ENCODE results near the gene MAP4K3.
"Not testable (repeated sequence)": the region's sequence is repeated elsewhere in the genome, so short reads cannot be mapped to it uniquely, and the experiment has no call there.

MAP4K3 gene

DNA sequence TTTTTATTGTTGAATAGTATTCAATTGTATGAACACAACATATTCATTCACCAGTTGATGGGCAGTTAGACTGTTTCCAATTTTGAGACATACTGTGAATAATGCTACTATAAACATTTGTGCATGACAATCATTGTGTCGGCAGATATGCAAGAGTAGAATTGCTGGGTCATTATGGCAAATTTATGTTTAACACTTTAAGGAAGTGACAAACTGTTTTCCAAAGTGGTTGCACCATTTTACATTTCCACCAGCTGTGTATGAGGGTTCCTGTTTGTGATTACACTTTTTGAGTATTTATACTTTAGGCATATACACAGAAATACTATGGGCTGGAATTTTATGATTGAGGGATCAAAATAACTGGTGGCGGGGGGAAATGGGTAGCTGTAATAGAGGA lies 61.2 kb downstream of the MAP4K3 start:
- no peak for DNase-seq (ENCODE audit: low read depth in 1 of 2, low spot score in 1 of 2)

DNA sequence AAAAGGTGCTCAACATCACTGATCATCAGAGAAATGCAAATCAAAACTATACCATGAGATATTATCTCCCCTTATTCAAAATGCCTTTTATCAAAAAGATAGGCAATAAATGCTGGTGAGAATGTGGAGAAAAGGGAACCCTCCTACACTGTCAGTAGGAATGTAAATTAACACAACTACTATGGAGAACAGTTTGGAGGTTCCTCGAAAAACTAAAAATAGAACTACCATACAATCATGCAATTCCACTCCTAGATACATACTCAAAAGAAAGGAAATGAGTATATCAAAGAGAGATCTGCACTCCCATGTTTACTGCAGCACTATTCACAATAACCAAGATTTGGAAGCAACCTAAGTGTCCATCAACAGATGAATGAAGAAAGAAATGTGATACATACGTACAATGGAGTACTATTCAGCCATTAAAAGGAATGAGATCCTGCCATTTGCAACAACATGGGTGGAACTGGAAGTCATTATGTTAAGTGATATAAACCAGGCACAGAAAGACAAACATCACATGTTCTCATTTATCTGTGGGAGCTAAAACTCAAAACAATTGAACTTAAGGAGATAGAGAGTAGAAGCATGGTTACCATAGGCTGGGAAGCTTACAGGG lies 63.8 kb downstream of the MAP4K3 start:
- no peak for DNase-seq (ENCODE audit: low read depth in 1 of 2, low spot score in 1 of 2)

DNA sequence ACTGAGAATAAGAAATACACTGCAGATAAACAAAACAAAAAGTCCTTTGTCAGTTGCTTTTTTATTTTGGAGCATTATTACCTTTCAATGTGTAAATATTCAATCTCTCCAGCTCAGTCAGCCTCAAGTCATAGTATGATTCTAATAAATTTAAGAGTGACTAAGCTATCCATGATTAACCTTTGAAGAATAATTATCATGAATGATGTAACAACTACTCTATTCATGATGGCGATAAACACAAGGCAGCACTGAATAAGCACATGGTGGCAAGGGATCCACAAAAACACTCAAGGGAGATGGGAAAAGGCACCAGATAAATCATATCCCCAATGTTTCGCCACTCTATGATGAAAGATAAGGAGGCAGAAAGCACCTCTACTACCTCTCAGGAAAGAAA lies 67.0 kb downstream of the MAP4K3 start:
- DNase-seq (ENCODE audit: low read depth in 1 of 2, low spot score in 1 of 2): no peak

DNA sequence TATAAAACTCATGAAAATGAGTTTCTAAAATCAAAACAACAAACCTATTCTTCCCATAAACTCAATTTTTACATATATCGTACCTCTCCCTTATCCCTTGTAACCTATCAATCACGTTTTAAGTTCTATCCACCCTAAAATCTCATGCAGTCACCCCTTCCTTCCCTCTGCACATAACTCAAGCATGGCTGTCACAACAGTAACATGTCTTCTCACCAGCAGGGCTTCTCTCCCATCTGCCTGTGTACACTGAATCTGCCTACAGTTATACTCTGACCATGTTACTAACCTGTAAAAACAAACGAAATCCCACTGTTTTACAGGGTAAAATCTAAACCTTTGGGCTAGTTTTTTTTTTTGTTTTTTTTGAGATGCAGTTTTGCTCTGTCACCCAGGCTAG lies 68.2 kb downstream of the MAP4K3 start:
- no peak for DNase-seq (ENCODE audit: low read depth in 1 of 2, low spot score in 1 of 2)

DNA sequence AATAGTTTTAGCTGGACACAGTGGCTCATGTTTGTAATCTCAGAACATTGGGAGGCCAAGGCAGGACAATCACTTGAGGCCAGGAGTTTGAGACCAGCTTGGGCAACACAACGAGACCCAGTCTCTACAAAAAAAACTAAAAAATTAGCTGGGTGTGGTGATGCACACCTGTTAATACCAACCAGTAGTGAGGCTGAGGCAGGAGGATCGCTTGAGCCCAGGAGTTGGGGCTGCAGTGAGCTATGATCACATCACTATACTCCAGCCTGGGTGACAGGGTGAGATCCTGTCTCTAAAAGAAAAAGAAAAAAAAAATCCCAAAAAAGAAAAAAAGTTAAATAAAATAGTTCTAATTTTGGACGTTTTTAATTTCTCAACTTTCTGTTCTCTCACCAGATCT lies 68.7 kb downstream of the MAP4K3 start:
- no peak for DNase-seq (ENCODE audit: low read depth in 1 of 2, low spot score in 1 of 2)

DNA sequence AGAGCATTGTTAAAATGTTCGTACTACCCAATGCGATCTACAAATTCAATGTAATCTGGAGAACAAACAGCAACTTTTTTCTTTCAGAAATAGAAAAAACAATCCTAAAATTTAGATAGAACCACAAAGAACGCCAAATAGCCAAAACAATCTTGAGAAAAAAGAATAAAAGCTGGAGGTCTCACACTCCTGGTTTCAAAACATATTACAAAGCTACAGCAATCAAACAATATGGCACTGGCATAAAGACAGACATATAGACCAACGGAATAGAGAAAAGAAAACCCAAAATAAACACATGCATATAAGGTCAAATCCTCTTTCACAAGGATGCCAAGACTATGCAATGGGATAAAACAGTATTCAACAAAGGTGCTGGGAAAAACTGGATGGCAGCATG lies 74.5 kb downstream of the MAP4K3 start:
- no peak for DNase-seq (ENCODE audit: low read depth in 1 of 2, low spot score in 1 of 2)

DNA sequence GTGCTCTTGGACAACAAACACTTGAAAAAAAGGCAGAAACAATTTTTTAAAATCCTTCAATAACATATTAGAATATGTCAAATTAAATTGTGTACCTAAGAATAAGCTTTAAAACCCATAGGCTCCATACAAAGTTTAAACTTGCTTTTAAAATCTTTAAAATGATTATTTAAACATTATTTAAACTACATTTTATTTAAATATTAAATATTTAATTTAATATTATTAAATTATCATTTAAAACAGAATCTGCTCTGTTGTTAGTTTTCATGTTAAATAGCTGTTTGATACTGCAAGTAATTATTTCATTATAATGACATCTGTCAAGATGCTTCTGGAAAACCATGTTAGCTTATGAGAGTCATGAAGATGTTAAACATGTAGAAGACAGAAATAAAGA lies 75.6 kb downstream of the MAP4K3 start:
- DNase-seq (ENCODE audit: low read depth in 1 of 2, low spot score in 1 of 2): no peak

DNA sequence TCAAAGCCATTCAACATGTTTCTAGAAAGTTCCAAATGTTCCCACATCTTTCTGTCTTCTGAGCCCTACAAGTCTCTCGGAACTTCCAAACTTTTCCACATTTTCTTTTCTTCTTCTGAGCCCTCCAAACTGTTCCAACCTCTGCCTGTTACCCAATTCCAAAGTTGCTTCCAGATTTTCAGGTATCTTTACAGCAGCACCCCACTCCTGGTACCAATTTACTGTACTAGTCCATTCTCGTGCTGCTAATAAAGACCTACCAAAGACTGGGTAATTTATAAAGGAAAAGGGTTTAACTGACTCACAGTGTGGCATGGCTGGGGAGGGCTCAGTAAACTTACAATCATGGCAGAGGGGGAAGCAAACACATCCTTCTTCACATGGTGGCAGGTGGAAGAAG lies 76.7 kb downstream of the MAP4K3 start:
- not testable (repeated sequence) for DNase-seq (ENCODE audit: low read depth in 1 of 2, low spot score in 1 of 2)

DNA sequence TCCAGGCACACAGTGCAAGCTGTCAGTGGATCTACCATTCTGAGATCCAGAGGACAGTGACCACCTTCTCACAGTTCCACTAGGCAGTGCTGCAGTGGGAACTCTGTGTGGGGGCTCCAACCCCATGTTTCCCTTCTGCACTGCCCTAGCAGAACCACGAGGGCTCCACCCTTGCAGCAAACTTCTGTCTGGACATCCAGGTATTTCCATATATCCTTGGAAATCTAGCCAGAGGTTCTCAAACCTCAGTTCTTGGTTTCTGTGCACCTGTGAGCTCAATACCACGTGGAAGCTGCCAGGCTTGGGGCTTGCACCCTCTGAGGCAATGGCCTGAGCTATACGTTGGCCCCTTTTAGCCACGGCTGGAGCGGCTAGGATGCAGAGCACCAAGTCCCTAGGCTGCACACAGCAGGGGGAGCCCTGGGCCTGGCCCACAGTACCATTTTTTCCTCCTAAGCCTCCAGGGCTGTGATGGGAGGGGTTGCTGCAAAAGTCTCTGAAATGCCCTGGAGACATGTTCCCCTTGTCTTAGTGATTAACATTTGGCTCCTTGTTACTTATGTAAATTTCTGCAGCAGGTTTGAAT lies 77.5 kb downstream of the MAP4K3 start:
- DNase-seq (ENCODE audit: low read depth in 1 of 2, low spot score in 1 of 2): no peak

DNA sequence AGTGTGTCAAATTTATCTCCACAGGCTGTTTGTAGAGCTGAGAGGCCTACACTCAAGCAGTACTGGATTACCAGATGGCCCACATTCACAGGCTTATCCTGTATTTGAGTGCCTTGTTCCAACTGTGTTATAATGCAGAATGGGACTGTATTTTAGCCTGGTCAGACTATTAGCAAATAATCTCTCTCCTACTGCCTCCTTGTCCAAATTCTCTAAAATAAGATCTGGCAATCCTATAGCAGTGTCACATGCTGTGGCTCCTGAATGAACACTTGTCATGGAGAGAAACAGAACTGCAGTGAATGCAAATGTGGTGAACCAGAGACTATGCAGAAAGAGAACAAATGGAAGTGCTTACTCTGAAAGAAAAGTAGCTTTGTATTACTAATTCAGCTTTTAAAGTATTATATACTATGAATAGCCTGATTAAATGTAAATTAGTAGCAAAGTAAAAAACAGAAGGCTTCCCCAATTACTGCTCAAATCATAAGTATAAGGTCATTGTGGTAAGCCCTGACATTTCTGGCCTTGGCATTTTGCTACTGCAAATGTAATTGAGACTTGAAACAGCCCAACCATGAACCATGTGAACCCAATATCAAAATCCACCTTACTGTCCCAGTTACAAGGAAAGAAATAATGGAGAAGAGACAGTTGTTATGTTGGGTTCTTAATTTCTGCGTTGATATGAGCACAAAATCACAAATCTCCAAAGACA lies 80.0 kb downstream of the MAP4K3 start:
- DNase-seq (ENCODE audit: low read depth in 1 of 2, low spot score in 1 of 2): no peak

DNA sequence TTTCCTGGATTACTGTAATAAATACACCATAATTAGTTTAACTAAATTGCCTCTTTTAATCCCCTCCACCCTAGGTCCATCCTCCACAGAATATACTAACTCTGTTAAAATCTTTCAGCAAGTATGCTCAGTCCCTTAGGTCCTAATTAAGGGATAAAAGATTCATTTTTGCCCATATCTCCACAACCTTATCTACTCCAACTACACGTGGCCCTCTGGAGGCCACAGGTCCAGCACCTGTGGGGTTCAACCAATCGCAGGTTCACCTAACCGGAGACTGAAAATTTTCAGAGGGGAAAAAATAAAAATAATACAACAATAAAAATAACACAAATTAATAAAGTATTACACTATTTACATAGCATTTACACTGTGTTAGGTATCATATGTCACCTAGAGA lies 86.4 kb downstream of the MAP4K3 start:
- no peak for DNase-seq (ENCODE audit: low read depth in 1 of 2, low spot score in 1 of 2)

DNA sequence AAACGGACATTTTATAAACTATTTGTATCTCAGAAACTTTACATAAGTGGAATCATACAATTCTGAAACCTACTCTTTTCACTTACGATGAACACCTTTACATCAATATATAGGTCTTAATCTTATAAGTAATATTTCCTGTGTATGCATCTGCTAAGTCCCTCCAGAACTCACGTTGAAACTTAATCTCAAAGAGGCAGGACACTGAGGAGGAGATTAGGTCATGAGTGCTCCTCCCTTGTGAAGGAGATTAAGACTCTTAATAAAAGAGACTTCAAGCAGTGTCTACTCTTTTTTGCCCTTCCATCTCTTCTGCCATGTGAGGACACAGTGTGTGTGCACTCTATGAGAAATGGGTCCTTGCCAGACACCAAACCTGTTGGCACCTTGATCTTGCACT lies 98.6 kb downstream of the MAP4K3 start:
- DNase-seq (ENCODE audit: low read depth in 1 of 2, low spot score in 1 of 2): no peak

DNA sequence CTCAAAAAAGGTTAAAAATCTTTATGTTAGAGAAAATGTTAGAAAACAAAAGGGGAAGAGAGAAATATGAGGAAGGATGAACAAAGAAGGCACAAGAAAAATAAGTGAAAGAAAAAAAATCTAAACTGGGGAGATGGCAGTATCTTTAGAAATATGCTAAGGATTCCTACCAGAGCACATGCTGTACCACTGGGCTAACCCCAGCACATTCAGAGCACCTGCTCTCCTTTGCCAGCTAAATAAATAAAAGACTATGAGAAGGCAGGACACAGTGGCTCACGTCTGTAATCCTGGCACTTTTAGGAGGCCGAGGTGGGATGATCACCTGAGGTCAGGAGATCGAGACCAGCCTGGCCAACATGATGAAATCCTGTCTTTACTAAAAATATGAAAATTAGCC lies 101.2 kb downstream of the MAP4K3 start:
- DNase-seq (ENCODE audit: low read depth in 1 of 2, low spot score in 1 of 2): no peak

DNA sequence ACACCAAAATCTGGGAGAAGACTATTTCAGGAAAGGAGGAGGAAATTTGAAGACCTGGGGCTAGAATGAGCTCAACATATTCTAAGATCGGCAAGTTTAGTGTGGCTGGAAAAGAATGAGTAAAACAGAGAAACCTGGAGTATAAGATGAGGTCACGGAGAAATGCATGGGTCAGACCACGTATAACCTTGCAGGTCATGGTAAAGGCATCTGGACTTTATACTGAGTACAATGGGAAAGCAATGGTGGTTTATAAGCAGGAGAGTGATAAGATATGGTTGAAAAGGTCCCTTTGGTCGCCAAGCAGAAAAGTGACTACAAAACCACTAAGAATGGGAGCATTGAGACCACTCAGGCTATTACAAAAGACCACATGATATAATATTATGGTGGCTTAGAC lies 102.1 kb downstream of the MAP4K3 start:
- DNase-seq (ENCODE audit: low read depth in 1 of 2, low spot score in 1 of 2): no peak

DNA sequence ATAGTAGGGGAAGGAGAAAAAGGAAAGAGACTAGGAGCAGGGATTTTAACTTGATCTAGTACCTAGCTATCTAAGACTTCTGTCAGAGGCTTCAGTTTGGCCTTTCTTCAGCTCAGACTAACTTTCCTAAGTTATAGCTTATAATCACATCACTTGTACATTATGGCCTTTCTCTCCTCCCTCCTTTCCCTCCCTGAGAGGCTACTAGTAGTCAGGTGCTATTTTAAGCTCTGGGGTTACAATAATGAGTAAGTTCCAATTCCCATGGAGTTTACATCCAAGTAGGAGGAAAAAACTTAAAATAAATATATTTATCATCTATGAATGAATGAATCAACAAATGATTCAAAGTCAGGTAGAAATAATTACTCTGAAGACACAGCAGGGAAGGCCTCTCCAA lies 102.6 kb downstream of the MAP4K3 start:
- no peak for DNase-seq (ENCODE audit: low read depth in 1 of 2, low spot score in 1 of 2)

DNA sequence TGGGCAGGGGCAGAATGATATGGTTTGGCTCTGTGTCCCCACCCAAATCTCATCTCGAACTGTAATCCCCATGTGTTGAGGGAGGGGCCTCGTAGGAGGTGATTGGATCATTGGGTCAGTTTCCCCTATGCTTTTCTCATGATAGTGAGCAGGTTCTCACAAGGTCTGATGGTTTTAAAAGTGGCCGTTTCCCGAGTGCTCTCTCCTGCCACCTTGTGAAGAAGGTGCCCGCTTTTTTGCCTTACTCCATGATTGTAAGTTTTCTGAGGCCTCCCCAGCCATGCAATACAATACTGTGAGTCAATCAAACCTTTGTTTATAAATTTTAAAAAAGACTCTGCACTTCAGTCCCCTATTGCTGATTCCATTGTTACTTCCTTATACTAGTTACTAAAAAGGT lies 110.4 kb downstream of the MAP4K3 start:
- DNase-seq (ENCODE audit: low read depth in 1 of 2, low spot score in 1 of 2): no peak

DNA sequence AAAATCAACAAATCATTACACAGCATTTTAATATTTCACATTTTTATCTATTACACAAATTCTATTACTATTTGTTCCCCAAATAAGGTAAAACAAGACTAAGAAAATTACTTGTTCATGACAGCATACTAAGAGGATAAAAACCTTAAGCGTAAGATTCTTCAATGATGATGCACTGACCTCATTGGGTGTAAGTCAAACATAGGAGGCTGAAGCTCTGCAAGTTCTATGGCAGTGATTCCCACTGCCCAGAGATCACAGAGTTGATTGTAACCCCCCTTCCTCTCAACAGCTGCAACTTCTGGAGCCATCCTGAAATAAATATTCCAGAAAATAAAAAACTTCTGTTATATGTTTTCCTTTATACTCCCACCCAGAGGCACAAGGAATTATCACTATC lies 111.1 kb downstream of the MAP4K3 start:
- DNase-seq (ENCODE audit: low read depth in 1 of 2, low spot score in 1 of 2): no peak

DNA sequence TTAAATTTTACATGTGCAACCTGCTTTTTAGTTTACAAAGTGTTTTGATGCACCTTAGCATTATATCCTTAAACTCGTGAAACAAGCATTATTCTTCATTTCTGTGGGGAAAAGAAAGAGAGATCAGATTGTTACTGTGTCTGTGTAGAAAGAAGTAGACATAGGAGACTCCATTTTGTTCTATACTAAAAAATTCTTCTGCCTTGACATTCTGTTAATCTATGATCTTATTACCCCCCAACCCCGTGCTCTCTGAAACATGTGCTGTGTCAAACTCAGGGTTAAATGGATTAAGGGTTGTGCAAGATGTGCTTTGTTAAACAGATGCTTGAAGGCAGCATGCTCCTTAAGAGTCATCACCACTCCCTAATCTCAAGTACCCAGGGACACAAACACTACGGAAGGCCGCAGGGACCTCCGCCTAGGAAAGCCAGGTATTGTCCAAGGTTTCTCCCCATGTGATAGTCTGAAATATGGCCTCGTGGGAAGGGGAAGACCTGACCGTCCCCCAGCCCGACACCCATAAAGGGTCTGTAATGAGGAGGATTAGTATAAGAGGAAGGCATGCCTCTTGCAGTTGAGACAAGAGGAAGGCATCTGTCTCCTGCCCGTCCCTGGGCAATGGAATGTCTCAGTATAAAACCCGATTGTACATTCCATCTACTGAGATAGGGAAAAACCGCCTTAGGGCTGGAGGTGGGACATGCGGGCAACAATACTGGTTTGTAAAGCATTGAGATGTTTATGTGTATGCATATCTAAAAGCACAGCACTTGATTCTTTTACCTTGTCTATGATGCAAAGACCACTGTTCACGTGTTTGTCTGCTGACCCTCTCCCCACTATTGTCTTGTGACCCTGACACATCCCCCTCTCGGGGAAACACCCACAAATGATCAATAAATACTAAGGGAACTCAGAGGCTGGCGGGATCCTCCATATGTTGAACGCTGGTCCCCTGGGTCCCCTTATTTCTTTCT lies 115.7 kb downstream of the MAP4K3 start:
- not testable (repeated sequence) for DNase-seq (ENCODE audit: low read depth in 1 of 2, low spot score in 1 of 2)

DNA sequence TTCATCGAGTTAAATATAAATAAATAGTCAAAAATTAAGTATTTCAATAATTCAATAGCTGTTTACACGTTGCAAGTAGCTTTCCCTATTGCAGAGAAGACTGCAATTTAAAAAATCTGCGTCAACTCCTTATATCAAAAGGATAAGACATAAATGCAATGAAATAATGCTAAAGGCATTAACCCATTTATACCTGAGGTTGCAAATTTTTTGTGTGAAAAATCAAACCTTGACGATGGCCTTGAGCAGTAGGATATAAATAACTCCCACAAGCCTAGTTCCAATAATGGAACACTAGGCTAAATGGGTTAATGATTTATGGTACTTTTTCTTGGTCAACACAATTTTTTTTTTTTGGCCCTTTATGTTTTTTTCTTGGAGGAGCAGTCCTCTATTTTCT lies 116.9 kb downstream of the MAP4K3 start:
- no peak for DNase-seq (ENCODE audit: low read depth in 1 of 2, low spot score in 1 of 2)

DNA sequence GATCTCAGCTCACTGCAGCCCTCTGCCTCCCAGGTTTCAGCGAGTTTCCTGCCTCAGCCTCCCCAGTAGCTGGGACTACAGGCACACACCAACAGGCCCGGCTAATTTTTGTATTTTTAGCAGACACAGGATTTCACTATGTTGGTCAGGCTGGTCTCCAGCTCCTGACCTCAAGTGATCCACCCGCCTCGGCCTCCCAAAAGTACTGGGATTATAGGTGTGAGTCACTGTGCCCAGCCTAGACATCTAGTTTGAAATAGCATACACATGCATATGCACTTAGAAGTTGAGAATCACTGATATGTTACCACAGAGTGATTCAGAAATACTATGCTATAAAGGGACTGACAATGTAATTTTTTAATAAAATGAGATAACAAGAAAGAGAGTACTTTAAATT lies 123.5 kb downstream of the MAP4K3 start:
- no peak for DNase-seq (ENCODE audit: low read depth in 1 of 2, low spot score in 1 of 2)

DNA sequence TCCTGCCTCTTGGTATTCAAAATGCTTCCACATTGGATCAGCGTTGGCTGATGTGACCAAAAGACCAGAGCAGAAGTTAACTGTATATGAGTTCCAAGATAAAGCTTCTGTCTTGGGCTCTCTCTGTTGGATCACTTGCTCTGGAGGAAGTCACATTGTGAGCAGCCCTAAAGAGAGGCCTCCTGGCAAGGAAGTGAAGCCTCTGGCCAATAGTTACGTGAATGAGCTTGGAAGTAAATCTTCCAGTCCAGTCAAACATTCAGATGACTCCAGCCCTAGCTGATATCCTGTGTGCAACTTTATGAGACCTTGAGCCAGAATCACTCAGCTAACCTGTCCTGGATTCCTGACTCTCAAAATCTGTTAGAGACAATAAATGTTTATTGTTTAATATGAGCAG lies 125.6 kb downstream of the MAP4K3 start:
- DNase-seq (ENCODE audit: low read depth in 1 of 2, low spot score in 1 of 2): no peak

DNA sequence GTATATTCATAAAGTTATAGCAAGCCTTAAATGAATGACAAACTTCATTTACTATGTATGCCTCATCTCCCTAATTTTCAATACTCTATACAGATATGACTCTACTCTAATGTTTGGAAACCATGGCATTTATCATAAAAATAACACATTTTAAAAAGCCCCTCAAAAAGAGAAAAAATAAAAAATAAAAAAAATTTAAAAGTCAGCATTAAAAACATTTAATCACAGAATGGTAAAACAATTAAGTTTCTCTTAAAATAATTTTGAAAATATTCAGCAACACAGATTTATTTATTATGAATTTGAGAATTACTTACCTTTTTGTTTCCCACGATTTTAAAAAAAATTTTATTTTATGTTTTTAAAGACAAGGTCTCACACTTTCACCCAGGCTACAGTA lies 128.3 kb downstream of the MAP4K3 start:
- no peak for DNase-seq (ENCODE audit: low read depth in 1 of 2, low spot score in 1 of 2)

All from stimulated activated CD4-positive, alpha-beta T cell treated with anti-CD3 and anti-CD28 coated beads, Interleukin-15, amount 100 ng/mL, for 1 hour (primary cell).